HepG2 (cell line): ENCODE results near the gene NID1. TPM values are rescaled to one million over a fixed set of nuclear protein-coding genes. Genes with fewer than 3 reads are reported as not detected.
A peak's percentile ranks its signal among the peaks of the same experiment; 100 is the strongest.

ENCODE experiments used
- DMTF1 ChIP-seq: sonication (generic); formaldehyde crosslinking; IDR thresholded peaks from 2 replicates; pipeline ENCODE4 v1.4.0; 2020; ENCODE audit warnings: mild to moderate bottlenecking, missing genetic modification reagents
- DZIP1 ChIP-seq: sonication (generic); formaldehyde crosslinking; IDR thresholded peaks from 2 replicates; pipeline ENCODE4 v1.5.0; 2020; ENCODE audit warnings: mild to moderate bottlenecking, missing genetic modification reagents
- FUBP1 ChIP-seq: sonication (generic); formaldehyde crosslinking; IDR thresholded peaks from 2 replicates; pipeline ENCODE4 v1.5.1; 2020; ENCODE audit warnings: missing genetic modification reagents, mild to moderate bottlenecking, borderline replicate concordance
- HOXA3 ChIP-seq: sonication (generic); formaldehyde crosslinking; IDR thresholded peaks from 2 replicates; pipeline ENCODE4 v1.5.0; 2020; ENCODE audit warnings: missing genetic modification reagents
- KLF9 ChIP-seq: IDR thresholded peaks from 2 replicates; pipeline ENCODE4 v1.6.1; 2016; ENCODE audit warnings: low read depth
- MTA1 ChIP-seq: sonication (generic); formaldehyde crosslinking; IDR thresholded peaks from 2 replicates; pipeline ENCODE4 v1.4.0; 2020; ENCODE audit warnings: missing genetic modification reagents, mild to moderate bottlenecking, borderline replicate concordance
- MYC ChIP-seq: sonication (generic); formaldehyde crosslinking; IDR thresholded peaks from 2 replicates; pipeline ENCODE4 v1.9.0; 2021; ENCODE audit warnings: missing genetic modification reagents, borderline replicate concordance
- PLRG1 ChIP-seq: fragments of 450-650 bp; conservative IDR thresholded peaks from 2 replicates; pipeline ENCODE4 v1.6.1; 2016
- PTBP1 ChIP-seq: fragments of 200-400 bp; formaldehyde crosslinking; IDR thresholded peaks from 2 replicates; pipeline ENCODE4 v1.6.1; 2018; ENCODE audit warnings: low read length, low read depth; ENCODE audit not compliant: poor library complexity, severe bottlenecking
- REST ChIP-seq, 2 experiments: IDR thresholded peaks; 2 replicates each; pipeline ENCODE4 v1.6.1; 2011 to 2012; ENCODE audit warnings: low read length in 2 of 2, borderline replicate concordance in 1 of 2, low read depth in 1 of 2, mild to moderate bottlenecking in 1 of 2, moderate library complexity in 1 of 2
- SALL1 ChIP-seq: sonication (generic); formaldehyde crosslinking; IDR thresholded peaks from 2 replicates; pipeline ENCODE4 v1.8.0; 2022; ENCODE audit warnings: mild to moderate bottlenecking, missing genetic modification reagents
- ZFP36L1 ChIP-seq: sonication (generic); formaldehyde crosslinking; IDR thresholded peaks from 2 replicates; pipeline ENCODE4 v1.8.0; 2022; ENCODE audit warnings: mild to moderate bottlenecking, missing genetic modification reagents, moderate library complexity
- ZNF280B ChIP-seq: sonication (generic); formaldehyde crosslinking; IDR thresholded peaks from 2 replicates; pipeline ENCODE4 v1.5.0; 2020; ENCODE audit warnings: missing genetic modification reagents, mild to moderate bottlenecking, borderline replicate concordance
- ZNF414 ChIP-seq: sonication (generic); formaldehyde crosslinking; IDR thresholded peaks from 2 replicates; pipeline ENCODE4 v1.5.0; 2020; ENCODE audit warnings: missing genetic modification reagents
- ZNF460 ChIP-seq: sonication (generic); formaldehyde crosslinking; IDR thresholded peaks from 2 replicates; pipeline ENCODE4 v1.5.1; 2020; ENCODE audit warnings: missing genetic modification reagents, mild to moderate bottlenecking, borderline replicate concordance
- ZNF644 ChIP-seq: IDR thresholded peaks from 2 replicates; pipeline ENCODE4 v1.6.1; 2016; ENCODE audit warnings: low read depth
- polyA plus RNA-seq, 8 experiments: library from polyadenylated mRNA; depleted of rRNA in 3 of 8; stranded (reverse) in 7 of 8; unstranded in 1 of 8; fragments of >200 nt; fragmentation: Illumina TruSeq in 4 of 8; extraction: Trizol in 4 of 8; gene quantifications; 2 replicates each; pipeline versions ENCODE4 v1.2.1 to v1.2.3, GENCODE V29; 2011 to 2016; ENCODE audit warnings: low read depth in 4 of 8, missing spikeins in 1 of 8, mixed read lengths in 1 of 8; ENCODE audit not compliant: insufficient read depth in 1 of 8
- total RNA-seq, 5 experiments: library from RNA; depleted of rRNA; stranded (reverse); fragments of >200 nt; fragmentation: Illumina TruSeq; extraction: Trizol; gene quantifications; 2 replicates each; pipeline ENCODE4 v1.2.3, GENCODE V29; 2016; ENCODE audit warnings: low read depth in 1 of 5

Gene NID1
- total and polyA plus RNA-seq, 2 of the 13 experiments (the other 11 are each of a cell fraction or from before 2014, with no cell fraction given) = 50.2 to 56.1 TPM

DNA sequence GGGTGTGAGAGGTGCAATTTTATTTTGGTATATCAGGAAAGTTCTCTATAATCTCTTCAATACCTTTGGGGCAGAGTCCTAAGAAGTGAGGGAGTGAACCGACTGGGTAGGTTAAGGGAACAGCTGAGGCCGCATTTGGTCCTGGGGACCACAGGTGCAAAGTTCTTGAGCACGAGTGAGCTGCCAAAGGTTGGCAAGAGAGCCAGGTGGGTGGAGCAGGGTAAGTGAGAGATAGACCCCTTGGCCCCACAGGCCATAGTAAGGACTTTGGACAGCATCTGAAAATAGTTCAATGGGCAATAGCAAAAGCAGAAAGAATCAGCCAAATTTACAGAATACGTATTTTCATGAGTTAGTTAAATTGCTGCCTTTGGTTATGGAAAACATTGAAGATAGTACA, 11.0 kb upstream of the NID1 start (continued):
- TF ChIP-seq ZNF460 (CRISPR knock-in tag) = no peak
- TF ChIP-seq PTBP1 = no peak
- TF ChIP-seq MYC (CRISPR knock-in tag) = no peak
- peak; percentile 40; the same call in 1 of the 2 replicates for TF ChIP-seq HOXA3 (CRISPR knock-in tag)
- TF ChIP-seq ZNF644 (CRISPR knock-in tag) = peak; percentile 69; the same call in 1 of the 2 replicates
- TF ChIP-seq REST (IDR thresholded peaks at IDR 0.05; ENCODE audit: borderline replicate concordance in 1 of 2, low read depth in 1 of 2, low read length in 2 of 2) = 0 out of 4 replicates have a peak, but pooled peaks of 1 of the 2 experiments have one; percentile 38
- TF ChIP-seq DZIP1 = no peak
- TF ChIP-seq ZFP36L1 (CRISPR knock-in tag) = no peak
- TF ChIP-seq DMTF1 = no peak
- peak; percentile 74 for TF ChIP-seq SALL1 (CRISPR knock-in tag)
- no peak for TF ChIP-seq KLF9 (CRISPR knock-in tag)
- TF ChIP-seq PLRG1 = no peak
- TF ChIP-seq FUBP1 (CRISPR knock-in tag) = no peak
- no peak for TF ChIP-seq ZNF414 (CRISPR knock-in tag)
- 0 out of 2 replicates have a peak, but pooled peaks have one; percentile 19 for TF ChIP-seq MTA1 (CRISPR knock-in tag)
- TF ChIP-seq ZNF280B = no peak
